Measurements from ENCODE around the gene LAMC1.

Gene LAMC1

DNA sequence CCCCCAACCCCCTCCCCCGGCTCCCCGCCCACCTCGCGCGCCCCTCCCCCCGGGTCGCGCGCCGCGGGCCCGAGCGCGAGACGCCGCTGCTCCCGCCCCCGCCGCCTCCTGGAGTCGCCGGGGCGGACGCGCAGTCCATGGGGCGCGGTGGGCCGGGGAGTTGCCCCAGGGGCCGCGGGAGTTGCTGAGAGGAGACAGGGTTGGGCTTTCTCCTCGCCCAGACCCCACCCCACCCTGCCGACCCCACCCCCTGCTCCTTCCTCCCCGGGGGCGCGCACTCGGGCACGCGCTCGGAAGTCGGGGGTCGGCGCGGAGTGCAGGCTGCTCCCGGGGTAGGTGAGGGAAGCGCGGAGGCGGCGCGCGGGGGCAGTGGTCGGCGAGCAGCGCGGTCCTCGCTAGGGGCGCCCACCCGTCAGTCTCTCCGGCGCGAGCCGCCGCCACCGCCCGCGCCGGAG lies at the start of gene LAMC1:
Gene LAMC1, plus strand, starts transcription at position 275 of the 455 bp plus-strand sequence. CDS start 297 bp downstream, outside the sequence.
- DNase-seq, result peak; percentile 63

DNA sequence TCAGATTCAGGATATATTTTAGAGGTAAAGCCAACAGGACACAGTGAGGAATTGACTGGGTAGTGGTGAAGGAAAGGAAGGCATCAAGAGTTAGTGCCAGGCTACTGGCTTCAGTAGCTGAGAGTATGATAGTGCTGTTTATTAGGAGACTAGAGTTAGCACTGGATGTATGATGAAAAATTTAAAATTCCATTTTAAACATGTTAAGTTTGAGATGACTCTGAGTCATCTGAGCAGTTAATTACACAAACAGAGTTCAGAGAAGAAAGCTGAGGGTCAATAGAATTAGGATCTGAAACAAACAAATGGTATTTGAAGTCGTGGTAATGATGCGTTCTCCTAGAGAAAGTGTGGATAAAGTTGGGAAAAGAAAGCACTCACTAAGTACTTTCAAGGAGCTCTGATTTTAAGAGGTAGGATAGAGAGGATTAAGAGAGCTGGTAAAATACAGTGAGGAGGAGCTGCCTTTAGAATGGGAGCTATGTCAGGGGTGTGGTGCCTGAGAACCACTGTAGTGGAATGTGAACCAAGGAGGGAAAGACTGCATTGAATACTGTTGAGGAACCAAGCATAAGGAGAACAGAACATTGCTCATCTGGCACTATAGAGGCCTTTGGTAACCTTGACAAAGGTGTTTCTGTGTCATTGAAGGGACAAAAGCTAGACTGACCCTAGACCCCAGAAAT lies 48.6 kb upstream of the LAMC1 start:
- DNase-seq, result no peak

DNA sequence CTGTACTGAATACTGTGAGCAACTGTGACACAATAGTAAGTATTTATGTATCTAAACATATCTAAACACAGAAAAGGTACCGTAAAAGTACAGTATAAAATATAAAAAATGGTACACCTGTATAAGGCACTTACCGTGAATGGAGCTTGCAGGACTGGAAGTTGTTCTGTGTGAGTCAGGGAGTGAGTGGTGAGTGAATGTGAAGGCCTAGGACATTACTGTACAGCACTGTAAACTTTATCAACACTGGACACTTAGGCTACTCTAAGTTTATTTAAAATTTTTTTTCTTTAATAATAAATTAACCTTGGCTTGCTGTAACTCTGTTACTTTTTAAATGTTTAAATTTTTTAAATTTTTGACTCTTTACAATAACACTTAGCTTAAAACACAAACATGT lies 45.7 kb upstream of the LAMC1 start:
- DNase-seq, result no peak

DNA sequence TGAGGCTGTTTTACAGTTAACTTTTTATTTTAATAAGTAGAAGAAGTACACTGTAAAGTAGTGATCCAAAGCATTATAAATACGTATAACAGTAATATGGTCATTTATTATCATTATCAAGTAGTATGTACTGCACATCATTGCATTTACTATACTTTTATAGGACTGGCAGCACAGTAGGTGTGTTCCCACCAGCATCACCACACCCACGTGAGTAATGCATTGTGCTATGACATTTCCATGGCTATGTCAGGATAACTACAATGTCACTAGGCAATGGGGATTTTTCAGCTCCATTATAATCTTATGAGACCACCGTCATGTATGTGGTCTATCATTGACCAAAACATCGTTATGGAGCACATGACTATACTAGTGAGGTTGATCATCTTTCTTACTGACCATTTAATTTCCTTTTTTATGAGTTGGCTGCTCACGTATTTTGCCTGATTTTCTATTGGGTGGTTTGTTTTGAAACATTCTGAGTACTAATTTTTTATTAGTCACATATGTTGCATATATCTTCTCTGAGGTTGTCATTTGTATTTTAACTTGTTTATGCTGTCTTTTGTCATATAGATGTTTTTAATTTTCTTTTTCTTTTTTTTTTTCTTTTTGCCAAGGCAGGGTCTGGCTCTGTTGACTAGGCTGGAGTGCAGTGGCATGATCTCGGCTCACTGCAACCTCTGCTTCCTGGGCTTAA lies 44.9 kb upstream of the LAMC1 start:
- DNase-seq, result no peak

DNA sequence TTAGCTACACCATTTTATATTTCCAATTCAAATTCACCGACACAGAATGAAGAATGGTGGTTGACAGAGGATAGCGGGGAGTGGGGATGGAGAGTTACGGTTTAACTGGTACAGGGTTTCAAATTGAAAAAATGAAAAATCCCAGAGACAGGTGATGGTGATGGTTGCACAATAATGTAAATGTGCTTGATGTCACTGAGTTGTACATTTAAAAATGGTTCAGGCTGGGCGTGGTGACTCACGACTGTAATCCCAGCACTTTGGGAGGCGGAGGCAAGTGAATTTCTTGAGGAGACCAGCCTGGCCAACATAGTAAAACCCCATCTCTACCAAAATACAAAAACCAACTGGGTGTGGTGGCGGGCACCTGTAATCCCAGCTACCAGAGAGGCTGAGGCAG lies 39.1 kb upstream of the LAMC1 start:
- DNase-seq, result no peak

DNA sequence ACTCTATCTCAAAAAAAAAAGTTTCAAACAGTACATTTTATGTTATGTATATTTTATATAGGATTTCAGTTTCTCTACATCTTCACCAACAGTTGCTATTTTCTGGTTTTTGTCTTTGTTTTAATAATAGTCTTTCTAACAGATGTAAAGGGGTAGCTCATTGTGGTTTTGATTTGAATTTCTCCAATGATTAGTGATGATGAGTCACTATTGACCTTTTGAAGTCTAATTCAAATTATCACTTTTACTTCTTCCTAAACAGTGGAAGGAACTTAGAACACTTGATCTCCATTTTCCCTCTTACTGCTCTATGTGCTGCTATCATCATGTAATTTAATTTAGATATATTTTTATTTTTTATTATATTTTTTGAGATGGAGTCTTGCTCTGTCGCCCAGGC lies 38.6 kb upstream of the LAMC1 start:
- DNase-seq, result no peak

DNA sequence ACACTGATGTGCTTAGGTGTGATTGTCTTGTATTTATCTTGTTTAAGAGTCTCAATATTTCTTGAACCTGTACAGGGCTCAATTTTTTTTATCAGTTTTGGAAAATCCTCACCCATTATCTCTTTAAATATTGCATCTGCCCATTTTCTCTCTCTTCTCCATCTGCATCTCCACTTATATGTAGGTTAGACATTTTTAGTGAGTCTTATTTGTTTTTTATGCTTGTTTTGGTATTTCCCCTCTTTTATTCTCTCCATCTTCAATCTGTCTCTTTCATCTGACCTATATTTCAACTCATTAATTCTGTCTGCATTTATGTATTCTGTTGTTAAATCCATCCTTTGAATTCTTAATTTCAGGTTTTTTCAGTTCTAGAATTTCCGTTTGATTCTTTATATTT lies 37.3 kb upstream of the LAMC1 start:
- no peak for DNase-seq

DNA sequence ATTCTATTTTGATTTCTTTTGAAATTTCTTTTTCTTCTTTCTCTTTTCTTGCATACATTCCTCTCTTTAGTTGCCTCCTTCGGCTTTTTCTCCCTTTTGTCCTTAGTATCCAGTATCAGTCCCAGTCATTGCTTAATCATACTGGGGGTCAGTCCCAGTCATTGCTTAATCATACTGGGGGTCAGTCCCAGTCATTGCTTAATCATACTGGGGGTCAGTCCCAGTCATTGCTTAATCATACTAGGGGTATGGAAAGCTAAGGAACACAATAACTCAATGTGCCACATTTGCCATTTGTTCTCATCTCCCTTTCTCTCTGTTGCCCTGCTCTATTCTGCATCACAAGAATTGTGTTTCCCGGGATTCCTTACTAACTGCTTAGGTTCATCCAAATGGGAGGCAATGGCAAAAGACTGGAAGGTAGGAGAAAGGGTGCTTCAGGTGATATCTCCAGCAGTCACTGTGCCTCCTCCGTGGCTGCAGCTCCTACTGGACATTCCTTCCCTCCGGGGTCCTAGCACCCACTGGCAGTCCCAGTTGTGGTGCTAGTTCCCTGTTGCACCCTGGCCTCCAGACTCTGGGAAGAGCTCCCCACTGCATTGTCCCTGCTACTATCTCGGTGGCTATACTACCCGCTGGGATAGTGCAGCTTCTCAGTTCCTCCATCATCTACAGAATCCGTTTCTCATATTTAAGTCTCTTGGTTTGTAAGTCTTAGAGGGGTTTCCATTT lies 32.6 kb upstream of the LAMC1 start:
- no peak for DNase-seq

DNA sequence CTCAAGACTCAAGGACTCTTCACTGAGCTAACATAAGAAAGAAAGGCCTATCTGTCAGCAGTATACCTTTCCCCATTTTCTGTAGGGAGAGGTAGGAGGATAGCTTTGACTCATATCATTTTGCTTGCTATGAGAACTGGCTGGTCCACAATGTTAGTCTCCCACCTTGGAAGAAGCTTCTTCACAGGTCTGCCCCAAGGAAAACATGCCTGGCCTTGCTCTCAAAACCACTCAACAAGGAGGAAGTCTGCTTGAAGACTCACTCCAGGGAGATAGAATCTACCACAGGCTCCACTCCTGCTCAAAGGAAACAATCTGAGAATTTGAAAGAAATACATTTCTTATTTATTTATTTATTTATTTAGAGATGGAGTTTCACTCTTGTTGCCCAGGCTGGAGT lies 29.5 kb upstream of the LAMC1 start:
- DNase-seq, result peak; percentile 35

DNA sequence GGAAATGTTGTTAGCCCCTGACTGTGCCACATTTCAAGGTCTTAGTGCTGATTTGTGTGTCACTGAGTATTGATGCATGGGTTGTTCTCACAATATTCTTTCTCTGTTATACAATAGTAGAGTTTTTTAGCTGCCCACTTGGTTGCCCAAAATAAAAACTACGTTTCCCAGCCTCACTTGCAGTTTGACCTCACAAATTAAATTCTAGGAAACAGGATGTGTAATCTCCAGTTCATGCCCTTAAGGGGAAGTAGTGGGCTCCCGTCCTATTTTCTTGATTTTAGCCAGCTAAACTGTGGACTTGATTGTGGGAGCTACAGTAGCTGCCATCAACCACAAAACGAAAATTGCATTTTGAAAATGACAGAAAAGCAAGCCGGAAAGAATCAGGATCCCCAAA lies 27.3 kb upstream of the LAMC1 start:
- DNase-seq, result peak; percentile 76

DNA sequence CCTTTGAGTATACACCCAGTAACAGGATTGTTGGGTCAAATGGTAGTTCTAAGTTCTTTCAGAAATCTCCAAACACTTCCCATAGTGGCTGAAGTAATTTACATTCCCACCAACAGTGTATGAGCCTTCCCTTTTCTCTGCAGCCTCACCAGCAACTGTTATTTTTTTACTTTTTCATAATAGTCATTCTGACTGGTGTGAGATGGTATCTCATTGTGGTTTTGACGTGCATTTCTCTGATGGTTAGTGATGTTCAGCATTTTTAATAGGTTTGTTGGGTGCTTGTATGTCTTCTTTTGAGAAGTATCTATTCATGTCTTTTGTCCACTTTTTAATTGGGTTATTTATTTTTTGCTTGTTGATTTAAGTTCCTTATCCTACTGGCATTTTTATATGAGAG lies 26.4 kb upstream of the LAMC1 start:
- peak; percentile 41 for DNase-seq

DNA sequence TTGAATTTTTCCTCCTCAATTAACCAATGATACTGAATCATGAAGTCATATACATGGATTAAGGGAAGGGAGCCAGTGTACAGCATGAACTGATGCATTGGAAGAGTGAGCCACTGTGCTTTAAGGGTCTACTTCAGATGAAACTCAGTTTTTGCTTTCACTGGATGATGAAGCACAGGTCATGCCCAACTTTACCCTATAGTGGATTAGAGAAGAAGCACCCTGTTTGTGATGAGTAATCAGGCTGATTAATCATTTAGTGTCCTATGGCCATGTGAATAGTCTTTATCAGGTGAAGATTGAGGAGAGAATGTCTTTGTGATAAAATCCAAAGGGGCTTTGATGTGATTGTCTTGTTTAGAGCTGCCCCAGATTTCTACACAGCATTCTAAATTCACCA lies 24.7 kb upstream of the LAMC1 start:
- no peak for DNase-seq

DNA sequence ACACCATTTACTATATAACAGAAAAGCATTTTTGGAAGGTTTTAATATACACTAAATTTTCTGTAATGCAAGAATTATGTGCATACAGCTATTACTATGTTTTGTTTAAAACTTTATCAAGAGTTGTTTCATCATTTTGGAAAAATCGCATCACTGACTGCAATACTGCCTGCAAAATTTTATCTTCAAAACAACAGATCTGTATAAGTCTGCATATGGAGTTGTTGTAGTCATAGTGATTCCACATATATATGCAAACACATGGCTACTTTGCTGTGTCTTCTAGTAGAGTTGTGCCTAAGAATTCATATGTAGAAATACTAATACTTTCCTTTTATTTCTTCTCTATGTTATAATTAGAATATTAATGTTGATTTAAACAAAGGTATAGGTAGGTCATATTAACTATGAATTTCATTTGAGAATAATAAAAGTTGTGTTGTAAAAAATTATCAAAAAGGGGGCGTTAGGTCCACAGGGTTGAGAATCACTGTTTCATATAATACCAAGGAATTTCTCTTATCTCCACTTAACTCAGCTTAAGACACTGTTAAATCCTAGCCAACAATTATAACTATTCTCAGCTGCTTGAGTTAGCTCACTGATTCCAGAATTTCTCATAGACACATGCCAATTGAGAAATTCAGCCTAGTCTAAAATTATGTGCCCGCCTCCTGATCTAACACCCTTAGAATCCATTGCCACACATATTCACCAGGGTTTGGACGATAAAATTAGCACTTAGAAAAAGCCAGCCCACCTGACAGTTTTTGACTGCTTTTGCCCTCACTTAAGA lies 22.9 kb upstream of the LAMC1 start:
- DNase-seq, result no peak

DNA sequence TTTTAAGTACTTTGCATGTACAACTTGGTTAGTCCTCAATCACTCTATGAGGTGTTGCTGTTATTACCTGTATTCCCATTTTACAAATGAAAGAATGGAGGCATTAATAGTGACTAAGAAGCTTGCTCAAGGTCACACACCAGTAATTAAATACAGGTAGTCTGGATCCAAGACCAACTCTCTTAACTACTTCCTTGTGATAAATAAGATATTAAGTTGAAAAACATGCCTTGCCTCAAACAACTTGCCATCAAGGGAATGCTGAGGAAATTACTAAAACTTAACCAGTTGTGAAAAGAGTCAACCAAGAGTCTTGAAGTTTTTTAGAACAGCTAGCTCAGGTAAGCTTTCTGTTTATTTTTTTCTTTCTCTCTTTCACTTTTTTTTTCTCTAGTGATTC lies 21.0 kb upstream of the LAMC1 start:
- no peak for DNase-seq

DNA sequence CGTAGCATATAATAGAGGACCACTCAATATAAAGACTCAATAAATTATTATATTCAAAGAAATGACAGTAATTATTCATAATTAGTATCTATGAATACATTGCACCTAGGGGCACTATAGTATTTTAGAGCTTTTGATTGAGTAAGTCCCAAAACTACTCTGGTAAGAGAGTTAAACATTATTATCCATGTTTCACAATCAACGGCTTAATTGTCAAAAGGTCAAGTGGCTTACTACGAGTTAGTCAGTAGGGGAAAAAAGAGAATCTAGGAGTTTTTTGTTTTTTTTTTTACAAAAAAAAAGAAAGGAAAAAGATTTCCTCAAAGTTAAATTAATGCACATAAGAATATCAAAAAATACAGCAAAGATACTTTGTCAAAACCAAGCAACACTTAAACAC lies 20.4 kb upstream of the LAMC1 start:
- no peak for DNase-seq

DNA sequence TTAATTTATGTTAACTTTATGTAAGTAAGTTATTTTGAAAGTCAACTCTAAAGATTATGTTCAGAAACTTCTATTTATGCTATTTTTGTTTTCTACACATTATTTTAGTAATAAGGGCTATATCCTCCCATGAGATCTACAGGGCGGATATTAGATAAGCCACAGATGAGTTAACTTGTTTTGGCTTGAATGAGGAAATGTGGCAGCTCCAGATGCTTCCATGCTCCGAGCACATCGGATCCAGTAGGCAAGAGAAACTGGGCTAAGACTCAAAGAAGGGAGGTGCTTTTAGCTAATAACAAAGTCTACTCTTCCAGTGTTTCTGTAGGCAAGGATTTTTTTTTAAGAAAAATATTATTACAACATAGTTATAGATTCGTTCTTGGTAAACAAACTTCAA lies 20.0 kb upstream of the LAMC1 start:
- no peak for DNase-seq

DNA sequence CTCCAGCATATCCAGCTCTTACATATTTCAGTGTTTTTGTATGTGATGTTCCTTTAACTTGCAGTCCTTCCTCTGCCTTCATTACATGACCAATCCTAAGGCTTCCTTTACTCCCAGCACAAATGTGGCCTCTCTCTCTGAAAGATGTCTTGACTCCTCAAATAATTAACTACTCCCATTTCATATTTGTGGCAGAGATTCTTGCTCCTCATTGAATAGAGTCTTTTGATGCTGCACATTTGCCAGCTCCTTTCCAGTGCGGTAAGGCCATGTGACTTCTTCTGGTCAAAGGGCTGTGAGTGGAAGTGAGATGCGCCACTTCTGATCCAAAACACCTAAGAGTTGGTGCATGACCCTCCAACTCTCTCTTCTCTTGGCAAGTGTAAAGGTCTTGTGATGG lies 19.1 kb upstream of the LAMC1 start:
- DNase-seq, result no peak

DNA sequence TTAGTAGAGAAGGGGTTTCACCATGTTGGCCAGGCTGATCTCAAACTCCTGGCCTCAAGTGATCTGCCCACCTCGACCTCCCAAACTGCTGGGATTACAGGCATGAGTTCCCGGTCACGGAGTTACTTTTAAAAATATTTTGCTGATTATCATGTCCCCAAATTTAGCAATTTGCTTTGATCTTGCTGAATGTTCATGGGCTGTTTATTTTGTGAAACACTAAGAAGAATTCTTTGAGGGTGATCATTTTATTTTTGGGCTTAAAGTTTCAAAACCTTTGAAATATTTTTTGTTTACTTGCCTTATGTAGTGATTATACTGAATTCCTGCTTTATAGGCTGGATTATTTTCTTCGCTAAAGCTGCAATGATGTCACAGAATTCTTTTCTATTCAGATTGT lies 11.4 kb upstream of the LAMC1 start:
- DNase-seq, result no peak

DNA sequence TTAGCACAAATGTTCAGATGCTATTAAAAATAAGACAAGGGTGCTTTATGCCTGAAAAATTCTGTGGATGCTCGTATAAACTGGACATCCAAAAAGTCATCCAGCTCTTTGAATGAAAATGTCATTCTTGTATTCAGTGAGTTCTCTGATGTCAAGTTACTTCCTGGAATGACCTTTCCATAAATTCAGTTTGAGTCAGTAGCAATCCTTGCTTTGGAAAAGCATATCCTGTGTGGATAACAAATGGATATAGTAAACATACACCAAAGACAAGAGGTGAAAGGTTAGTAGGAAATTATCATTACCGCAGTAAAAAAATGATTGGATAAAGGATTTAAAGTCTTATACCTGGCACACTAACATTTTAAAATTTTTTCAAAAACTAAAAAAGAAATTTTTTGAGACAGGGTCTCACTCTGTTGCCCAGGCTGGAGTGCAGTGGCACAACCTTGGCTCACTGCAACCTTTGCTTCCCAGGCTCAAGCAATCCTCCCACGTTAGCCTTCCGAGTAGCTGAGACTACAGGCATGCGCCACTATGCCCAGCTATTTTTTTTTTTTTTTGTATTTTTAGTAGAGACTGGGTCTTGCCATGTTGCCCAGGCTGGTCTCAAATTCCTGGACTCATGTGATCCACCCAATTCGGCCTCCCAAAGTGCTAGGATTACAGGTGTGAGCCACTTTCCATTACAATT lies 10.8 kb upstream of the LAMC1 start:
- no peak for DNase-seq

DNA sequence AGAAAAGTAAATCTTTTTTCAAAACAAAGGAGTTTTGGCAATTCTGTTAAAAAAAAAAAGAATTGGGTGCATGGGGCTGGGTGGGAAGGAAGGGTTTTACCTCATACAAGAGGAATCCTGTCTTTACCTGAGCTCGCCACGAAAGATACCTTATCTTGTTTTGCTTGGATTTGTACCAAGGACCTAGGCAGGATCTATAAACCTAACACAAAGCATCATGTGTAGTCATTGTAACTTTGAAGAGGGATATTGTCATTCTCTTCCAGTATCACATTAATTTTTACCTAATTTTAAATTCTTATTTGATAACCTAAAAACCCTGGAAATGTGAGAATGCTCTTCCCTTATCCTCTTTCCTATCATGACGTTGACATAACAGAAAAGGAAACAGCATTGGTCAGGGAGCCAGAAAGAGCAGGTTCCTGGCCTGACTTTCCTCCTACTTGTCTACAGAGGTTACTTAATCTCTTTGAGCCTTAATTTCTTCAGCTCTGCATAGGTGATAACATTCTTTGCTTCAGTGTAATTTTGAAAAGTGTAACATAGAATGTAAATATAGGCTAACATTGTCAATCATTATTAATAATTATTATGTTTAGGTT lies 4.0 kb upstream of the LAMC1 start:
- no peak for DNase-seq

DNA sequence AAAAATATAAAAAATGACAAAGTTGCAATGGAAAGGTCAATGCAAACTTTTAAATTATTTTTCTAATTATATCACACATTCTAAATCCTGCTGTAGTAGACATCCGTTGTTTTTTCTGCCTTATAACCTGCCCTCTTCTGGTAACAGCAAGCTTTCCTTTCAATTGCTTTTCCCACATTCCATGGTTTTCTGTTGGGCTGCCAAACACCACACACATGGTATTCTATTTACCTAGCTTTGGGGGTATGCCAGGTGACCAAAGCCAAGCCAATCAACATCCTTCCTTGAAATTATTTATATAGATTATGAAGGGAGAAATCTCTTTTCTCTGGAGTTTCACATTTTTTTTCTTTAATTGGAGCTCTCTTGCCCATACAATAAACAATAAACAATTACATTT lies 3.4 kb upstream of the LAMC1 start:
- no peak for DNase-seq

Data from hematopoietic multipotent progenitor cell treated with erythropoietin and hydrocortisone succinate and interleukin-3 and kit ligand, for 4 days (in vitro differentiated cells).